ENCODE measurements around the gene HECTD4. TPM values are rescaled to one million over a fixed set of nuclear protein-coding genes. Genes with fewer than 3 reads are reported as not detected.

The HECTD4 gene
- total RNA-seq, 1 experiment from 2014 or later = 37.4 TPM

GRCh38 chr12:112219195-112219594 is 163.0 kb downstream of the HECTD4 start:
- intact Hi-C loops (cut with micrococcal nuclease; ENCODE audit: unreplicated experiment) = no loop called here
- Histone ChIP-seq H3K4me2 (no peak overlapping the region), H3K36me3 (ENCODE audit: low read depth) (no peaks in the 10 kb centered on the region), H3K27ac (no peak overlapping the region), H3K4me3 (no peak overlapping the region), H3K9me3 (ENCODE audit: insufficient read depth, low read depth) (no peaks in the 10 kb centered on the region), H3F3A (ENCODE audit: insufficient read depth, low read depth) (no peaks in the 10 kb centered on the region), H2AFZ (no peak overlapping the region), H3K9me2 (ENCODE audit: insufficient read depth) (no peaks in the 10 kb centered on the region), H4K20me1 (ENCODE audit: insufficient read depth) (no peaks in the 10 kb centered on the region), H3K4me1 (replicated peaks; ENCODE audit: insufficient read depth) (no peaks in the 10 kb centered on the region), H3K79me2 (ENCODE audit: low read depth) (no peaks in the 10 kb centered on the region), H3K27me3 (ENCODE audit: insufficient read depth, low read depth) (no peaks in the 10 kb centered on the region)
- ChIA-PET POLR2A (ENCODE audit: unreplicated experiment) (no interaction called here), CTCF (no interaction called here)
- BruUV-seq (replicated peaks) = no TSS peak
- DNase-seq = no peak
- no peak for TF ChIP-seq CTCF (conservative IDR thresholded peaks at IDR 0.05)
- no peak for TF ChIP-seq EZH2 (IDR thresholded peaks at IDR 0.05; ENCODE audit: low read depth)

GRCh38 chr12:112218150-112218549 is 164.1 kb downstream of the HECTD4 start:
- H3K9me2 ChIP-seq (ENCODE audit: insufficient read depth) = no peaks in the 10 kb centered on the region
- ChIA-PET CTCF (no interaction called here), POLR2A (ENCODE audit: unreplicated experiment) (interaction anchor here (0.5 kb wide), 1 partner anchor 399 kb away, joined by 3 read pairs; no protein-coding TSS in a partner anchor)
- H3K27me3 ChIP-seq (ENCODE audit: insufficient read depth, low read depth) = no peaks in the 10 kb centered on the region
- no peaks in the 10 kb centered on the region for H3K9me3 ChIP-seq (ENCODE audit: insufficient read depth, low read depth)
- no peak overlapping the region for H3K27ac ChIP-seq
- H2AFZ ChIP-seq = no peak overlapping the region
- no peak for TF ChIP-seq CTCF (conservative IDR thresholded peaks at IDR 0.05)
- no peak for TF ChIP-seq EZH2 (IDR thresholded peaks at IDR 0.05; ENCODE audit: low read depth)
- H4K20me1 ChIP-seq (ENCODE audit: insufficient read depth) = no peaks in the 10 kb centered on the region
- no peaks in the 10 kb centered on the region for H3K36me3 ChIP-seq (ENCODE audit: low read depth)
- no peaks in the 10 kb centered on the region for H3F3A ChIP-seq (ENCODE audit: insufficient read depth, low read depth)
- H3K4me2 ChIP-seq = no peak overlapping the region
- H3K79me2 ChIP-seq (ENCODE audit: low read depth) = no peaks in the 10 kb centered on the region
- no peaks in the 10 kb centered on the region for H3K4me1 ChIP-seq (replicated peaks; ENCODE audit: insufficient read depth)
- H3K4me3 ChIP-seq = no peak overlapping the region
- intact Hi-C loops (cut with micrococcal nuclease; ENCODE audit: unreplicated experiment) = no loop called here
- no TSS peak for BruUV-seq (replicated peaks)
- DNase-seq = no peak

GRCh38 chr12:112217647-112218046 is 164.6 kb downstream of the HECTD4 start:
- no peak for DNase-seq
- CTCF ChIA-PET = no interaction called here
- Histone ChIP-seq H3K36me3 (ENCODE audit: low read depth) (no peaks in the 10 kb centered on the region), H3K79me2 (ENCODE audit: low read depth) (no peaks in the 10 kb centered on the region), H2AFZ (no peak overlapping the region), H3K27me3 (ENCODE audit: insufficient read depth, low read depth) (no peaks in the 10 kb centered on the region), H3K4me2 (no peak overlapping the region), H3K4me3 (no peak overlapping the region), H3K4me1 (replicated peaks; ENCODE audit: insufficient read depth) (no peaks in the 10 kb centered on the region), H3K27ac (no peak overlapping the region), H4K20me1 (ENCODE audit: insufficient read depth) (no peaks in the 10 kb centered on the region), H3F3A (ENCODE audit: insufficient read depth, low read depth) (no peaks in the 10 kb centered on the region), H3K9me3 (ENCODE audit: insufficient read depth, low read depth) (no peaks in the 10 kb centered on the region), H3K9me2 (ENCODE audit: insufficient read depth) (no peaks in the 10 kb centered on the region)
- no TSS peak for BruUV-seq (replicated peaks)
- intact Hi-C loops (cut with micrococcal nuclease; ENCODE audit: unreplicated experiment) = no loop called here
- POLR2A ChIA-PET (ENCODE audit: unreplicated experiment) = interaction anchor here (0.5 kb wide), 1 partner anchor 398 kb away, joined by 3 read pairs; no protein-coding TSS in a partner anchor
- no peak for TF ChIP-seq CTCF (conservative IDR thresholded peaks at IDR 0.05)
- TF ChIP-seq EZH2 (IDR thresholded peaks at IDR 0.05; ENCODE audit: low read depth) = no peak

Data from PC-9 (cell line).